MM.1S (cell line): ENCODE data around the gene SWT1.

Experiments used
- DNase-seq: peaks from one replicate; pipeline ENCODE4 v3.0.0-alpha.2; 2015
- H2AFZ ChIP-seq: fragments of 300-600 bp; sonication (generic); 2 replicates; pipeline ENCODE4 v1.6.0; 2016; ENCODE audit warnings: antibody characterized with exemption, low read length
- H3F3A ChIP-seq: fragments of 300-600 bp; sonication (generic); 2 replicates; pipeline ENCODE4 v1.6.1; 2016; ENCODE audit warnings: mild to moderate bottlenecking, antibody characterized with exemption, low read length, moderate library complexity, mixed read lengths; ENCODE audit not compliant: insufficient read depth
- H3K27ac ChIP-seq: fragments of 300-600 bp; sonication (generic); 2 replicates; pipeline ENCODE4 v1.5.1; 2016; ENCODE audit warnings: mild to moderate bottlenecking, low read length
- H3K27me3 ChIP-seq: fragments of 300-600 bp; sonication (generic); replicated peaks from 2 replicates; pipeline ENCODE4 v1.6.0; 2016; ENCODE audit warnings: low read length; ENCODE audit not compliant: insufficient read depth
- H3K36me3 ChIP-seq: fragments of 300-600 bp; sonication (generic); replicated peaks from 2 replicates; pipeline ENCODE4 v1.6.1; 2016; ENCODE audit warnings: mild to moderate bottlenecking, low read length, mixed read lengths; ENCODE audit not compliant: insufficient read depth
- H3K4me1 ChIP-seq: fragments of 300-600 bp; sonication (generic); 2 replicates; pipeline ENCODE4 v1.6.1; 2016; ENCODE audit warnings: low read length, mixed read lengths
- H3K4me2 ChIP-seq: fragments of 300-600 bp; sonication (generic); 2 replicates; pipeline ENCODE4 v1.6.0; 2016; ENCODE audit warnings: low read depth, low read length
- H3K4me3 ChIP-seq: fragments of 300-600 bp; sonication (generic); 2 replicates; pipeline ENCODE4 v1.5.1; 2016; ENCODE audit warnings: low read length, mixed read lengths
- H3K79me2 ChIP-seq: fragments of 300-600 bp; sonication (generic); 2 replicates; pipeline ENCODE4 v1.6.1; 2016; ENCODE audit warnings: mixed run types, low read length, mixed read lengths
- H3K9ac ChIP-seq: fragments of 300-600 bp; sonication (generic); 2 replicates; pipeline ENCODE4 v1.6.1; 2016; ENCODE audit warnings: low read length, mixed read lengths
- H3K9me2 ChIP-seq: fragments of 300-600 bp; sonication (generic); replicated peaks from 2 replicates; pipeline ENCODE4 v1.6.1; 2016; ENCODE audit warnings: mild to moderate bottlenecking, low read length, mixed read lengths; ENCODE audit not compliant: insufficient read depth
- H3K9me3 ChIP-seq: fragments of 300-600 bp; sonication (generic); replicated peaks from 2 replicates; pipeline ENCODE4 v1.6.1; 2016; ENCODE audit warnings: mild to moderate bottlenecking, low read length, mixed read lengths; ENCODE audit not compliant: insufficient read depth
- H4K20me1 ChIP-seq: fragments of 300-600 bp; sonication (generic); 2 replicates; pipeline ENCODE4 v1.6.1; 2016; ENCODE audit warnings: mild to moderate bottlenecking, low read length, moderate library complexity, mixed read lengths; ENCODE audit not compliant: insufficient read depth
- CTCF ChIP-seq: fragments of 300-600 bp; sonication (generic); IDR thresholded peaks from 2 replicates; pipeline ENCODE4 v1.5.1; 2016; ENCODE audit warnings: antibody characterized with exemption, low read length, mixed read lengths
- EZH2 ChIP-seq: fragments of 300-600 bp; sonication (generic); optimal IDR thresholded peaks from 2 replicates; pipeline ENCODE3; 2017; ENCODE audit warnings: low read depth, mild to moderate bottlenecking, antibody characterized with exemption, low read length, mixed read lengths
- EZH2phosphoT487 ChIP-seq: fragments of 300-600 bp; sonication (generic); IDR thresholded peaks from 2 replicates; pipeline ENCODE4 v1.6.1; 2018; ENCODE audit warnings: antibody characterized with exemption, low read length

The SWT1 gene

GRCh38 chr1:185324118-185324517 is 167.2 kb downstream of the SWT1 start:
- Histone ChIP-seq H3K9me2 (no peaks in the 10 kb centered on the region), H3F3A (no peaks in the 10 kb centered on the region), H2AFZ (no peak overlapping the region), H3K27me3 (no peaks in the 10 kb centered on the region), H4K20me1 (no peaks in the 10 kb centered on the region), H3K4me3 (no peak overlapping the region), H3K36me3 (no peaks in the 10 kb centered on the region), H3K9ac (no peak overlapping the region), H3K79me2 (no peaks in the 10 kb centered on the region), H3K9me3 (no peaks in the 10 kb centered on the region), H3K4me2 (no peak overlapping the region), H3K4me1 (no peaks in the 10 kb centered on the region), H3K27ac (no peak overlapping the region)
- TF ChIP-seq CTCF (no peak), EZH2phosphoT487 (no peak), EZH2 (no peak)
- DNase-seq = no peak

- no peak for TF ChIP-seq EZH2
- no peak for TF ChIP-seq EZH2phosphoT487
- TF ChIP-seq CTCF = no peak
- DNase-seq = no peak
- Histone ChIP-seq H3K9me2 (no peaks in the 10 kb centered on the region), H3K4me3 (no peak overlapping the region), H3K36me3 (no peaks in the 10 kb centered on the region), H4K20me1 (no peaks in the 10 kb centered on the region), H3F3A (no peaks in the 10 kb centered on the region), H2AFZ (no peak overlapping the region), H3K4me1 (no peaks in the 10 kb centered on the region), H3K27me3 (no peaks in the 10 kb centered on the region), H3K27ac (no peak overlapping the region), H3K9me3 (no peaks in the 10 kb centered on the region), H3K4me2 (no peak overlapping the region), H3K9ac (no peak overlapping the region), H3K79me2 (no peaks in the 10 kb centered on the region)
Observed at GRCh38 chr1:185325413-185325812, 168.4 kb downstream of the SWT1 start.

GRCh38 chr1:185328255-185328654 is 171.3 kb downstream of the SWT1 start:
- Histone ChIP-seq H3K4me3 (no peak overlapping the region), H3F3A (no peaks in the 10 kb centered on the region), H3K36me3 (no peaks in the 10 kb centered on the region), H3K9me2 (no peaks in the 10 kb centered on the region), H2AFZ (no peak overlapping the region), H3K4me2 (no peak overlapping the region), H3K27me3 (no peaks in the 10 kb centered on the region), H3K9me3 (no peaks in the 10 kb centered on the region), H3K4me1 (no peaks in the 10 kb centered on the region), H4K20me1 (no peaks in the 10 kb centered on the region), H3K9ac (no peak overlapping the region), H3K27ac (no peak overlapping the region), H3K79me2 (no peaks in the 10 kb centered on the region)
- no peak for DNase-seq
- no peak for TF ChIP-seq CTCF
- no peak for TF ChIP-seq EZH2
- no peak for TF ChIP-seq EZH2phosphoT487
